Cardiac septum (tissue), 1 donor: ENCODE measurements around the gene CLNK. TPM values are rescaled to one million over a fixed set of nuclear protein-coding genes. Genes with fewer than 3 reads are reported as not detected.

Experiments used
- DNase-seq: peaks from one replicate; pipeline ENCODE4 v3.0.0-alpha.2; 2020; ENCODE audit warnings: low spot score
- intact Hi-C: fragments of 100-400 bp; cut with DNase I; formaldehyde crosslinking; loops from one replicate; pipeline ENCODE4 v1.14.0; 2022
- total RNA-seq: library from RNA; stranded (reverse); fragmentation: NEBNext Ultra II Directional; extraction: Animal tissue kit (Norgen Biotek cat#: 25700); gene quantifications from one replicate; pipeline ENCODE4 v1.2.1, GENCODE V29; 2021
- donor health status: DM: no; HTN: no; CAD: no.

CLNK gene
- total RNA-seq, 1 donor from 2014 or later = not detected

- DNase-seq = no peak
- intact Hi-C loops = no loop called here
Measured at GRCh38 chr4:10442976-10443375, 241.6 kb downstream of the CLNK start.

- intact Hi-C loops = no loop called here
Measured at GRCh38 chr4:10441512-10441911, 243.1 kb downstream of the CLNK start.

DNA sequence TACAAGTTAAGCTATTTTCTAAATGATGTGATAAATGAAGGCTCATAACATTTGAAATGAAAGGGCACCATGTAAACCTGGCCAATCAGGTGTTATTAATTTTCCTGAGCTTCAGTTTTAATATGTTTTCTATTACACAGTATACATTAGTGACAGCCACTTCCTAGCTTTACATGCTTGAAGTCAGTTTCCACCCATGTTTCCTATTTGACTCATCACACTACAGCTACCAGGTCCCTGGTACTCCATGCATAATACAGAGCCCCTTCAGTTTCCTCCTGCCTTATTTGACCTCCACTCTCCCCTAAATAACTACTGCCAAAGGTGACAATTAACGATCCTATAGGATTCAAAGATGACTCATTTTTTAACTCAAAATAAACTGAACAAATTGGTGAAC is 245.6 kb downstream of the CLNK start:
- DNase-seq = no peak
- intact Hi-C loops = no loop called here

More at GRCh38 chr4:10441512-10441911, 243.1 kb downstream of the CLNK start:
- no peak for DNase-seq

DNA sequence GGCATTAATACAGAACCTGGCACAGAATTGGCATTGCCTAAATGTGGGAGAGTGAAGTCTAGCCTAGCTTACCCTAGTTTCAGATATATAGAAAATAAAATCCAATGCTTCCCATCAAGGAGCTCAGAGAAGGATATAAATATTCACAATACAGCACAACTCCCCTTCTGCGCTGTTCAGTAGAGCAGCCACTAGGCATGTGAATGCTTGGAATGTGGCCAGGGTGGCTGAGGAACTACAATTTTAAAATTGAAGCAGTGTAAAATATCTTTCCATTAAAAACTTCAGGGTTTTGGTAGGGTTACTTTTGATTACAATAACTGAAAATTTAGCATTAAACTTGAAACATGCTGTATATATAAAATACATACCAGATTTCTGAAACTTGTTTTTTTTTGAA is 246.8 kb downstream of the CLNK start:
- no peak for DNase-seq
- intact Hi-C loops = no loop called here

Other genes with a start within 250 kb of the CLNK start
- gene ZNF518B, start 227.3 kb downstream of the CLNK start, total RNA-seq = 22.7 TPM